ENCODE results near the gene TMEM18. TPM values are rescaled to one million over a fixed set of nuclear protein-coding genes. Genes with fewer than 3 reads are reported as not detected.
"Not testable (repeated sequence)": the region's sequence is repeated elsewhere in the genome, so short reads cannot be mapped to it uniquely, and the experiment has no call there.

TMEM18 gene
- total RNA-seq (2014; rRNA removed; shearing (Covaris generic)) = 30.9 and 83.3 TPM in 2 replicates

GRCh38 chr2:677056-677958 lies at the start of gene TMEM18:
Gene TMEM18 (minus strand): TSS chr2:677406. CDS start chr2:677345, 61 bp downstream.
- peak; percentile 97 for DNase-seq (ENCODE audit: low read depth)

GRCh38 chr2:726169-726568 lies 49.0 kb upstream of the TMEM18 start:
- no peak for DNase-seq (ENCODE audit: low read depth)

GRCh38 chr2:725468-725867 lies 48.3 kb upstream of the TMEM18 start:
- DNase-seq (ENCODE audit: low read depth) = no peak

GRCh38 chr2:723761-724160 lies 46.6 kb upstream of the TMEM18 start:
- no peak for DNase-seq (ENCODE audit: low read depth)

- DNase-seq (ENCODE audit: low read depth) = no peak
Observed at GRCh38 chr2:720842-721241, 43.6 kb upstream of the TMEM18 start.

GRCh38 chr2:719734-720133 lies 42.5 kb upstream of the TMEM18 start:
- no peak for DNase-seq (ENCODE audit: low read depth)

GRCh38 chr2:719191-719590 lies 42.0 kb upstream of the TMEM18 start:
- DNase-seq (ENCODE audit: low read depth) = no peak

GRCh38 chr2:717661-718060 lies 40.5 kb upstream of the TMEM18 start:
- DNase-seq (ENCODE audit: low read depth) = no peak

GRCh38 chr2:715854-716560 lies 38.8 kb upstream of the TMEM18 start:
- peak; percentile 30 for DNase-seq (ENCODE audit: low read depth)

GRCh38 chr2:715038-715437 lies 37.8 kb upstream of the TMEM18 start:
- no peak for DNase-seq (ENCODE audit: low read depth)

GRCh38 chr2:714005-714741 lies 37.0 kb upstream of the TMEM18 start:
- DNase-seq (ENCODE audit: low read depth) = peak; percentile 78

- DNase-seq (ENCODE audit: low read depth) = no peak
Observed at GRCh38 chr2:710867-711665, 33.9 kb upstream of the TMEM18 start.

- DNase-seq (ENCODE audit: low read depth) = no peak
Observed at GRCh38 chr2:709138-709765, 32.0 kb upstream of the TMEM18 start.

- no peak for DNase-seq (ENCODE audit: low read depth)
Observed at GRCh38 chr2:708667-709066, 31.5 kb upstream of the TMEM18 start.

- peak; percentile 33 for DNase-seq (ENCODE audit: low read depth)
Observed at GRCh38 chr2:705971-706511, 28.8 kb upstream of the TMEM18 start.

GRCh38 chr2:702765-703164 lies 25.6 kb upstream of the TMEM18 start:
- not testable (repeated sequence) for DNase-seq (ENCODE audit: low read depth)

GRCh38 chr2:696999-697627 lies 19.9 kb upstream of the TMEM18 start:
- DNase-seq (ENCODE audit: low read depth) = no peak

- no peak for DNase-seq (ENCODE audit: low read depth)
Observed at GRCh38 chr2:696463-696862, 19.3 kb upstream of the TMEM18 start.

- no peak for DNase-seq (ENCODE audit: low read depth)
Observed at GRCh38 chr2:694906-695510, 17.8 kb upstream of the TMEM18 start.

GRCh38 chr2:694174-694573 lies 17.0 kb upstream of the TMEM18 start:
- no peak for DNase-seq (ENCODE audit: low read depth)
